ENCODE measurements around the gene ST7L. TPM values are rescaled to one million over a fixed set of nuclear protein-coding genes. Genes with fewer than 3 reads are reported as not detected.

The ST7L gene
- total and polyA plus RNA-seq, 9 of the 15 experiments (the other 6 are each of a cell fraction or from before 2014, with no cell fraction given), result 9.0 to 32.5 (median 26.6) TPM

- TF ChIP-seq ZNF766 (CRISPR knock-in tag; conservative IDR thresholded peaks at IDR 0.05) (peak; percentile 70; the same call in 1 of the 2 replicates), ZNF134 (CRISPR knock-in tag; conservative IDR thresholded peaks at IDR 0.05) (no peak), ZNF785 (CRISPR knock-in tag; IDR thresholded peaks at IDR 0.05) (no peak), PPARD (CRISPR knock-in tag; IDR thresholded peaks at IDR 0.05) (no peak), MEF2D (tag; conservative IDR thresholded peaks at IDR 0.05; ENCODE audit: low read depth) (0 out of 2 replicates have a peak, but pooled peaks have one; percentile 11), MLX (CRISPR knock-in tag; conservative IDR thresholded peaks at IDR 0.05) (0 out of 4 replicates have a peak, but pooled peaks of 1 of the 2 experiments have one; percentile 0), HNRNPL (IDR thresholded peaks at IDR 0.05; ENCODE audit: low read depth, low read length) (no peak), SMARCA5 (IDR thresholded peaks at IDR 0.05) (no peak), DIDO1 (tag; IDR thresholded peaks at IDR 0.05; ENCODE audit: low read depth) (no peak), EP300 (IDR thresholded peaks at IDR 0.05; ENCODE audit: low read length) (peak; percentile 82), POLR2B (IDR thresholded peaks at IDR 0.05; ENCODE audit: low read depth, partially characterized antibody) (peak; percentile 96), ZNF12 (CRISPR knock-in tag; IDR thresholded peaks at IDR 0.05) (peak; percentile 63; the same call in 1 of the 2 replicates), ZNF592 (IDR thresholded peaks at IDR 0.05) (peak; percentile 52; the same call in 1 of the 2 replicates), POLR3G (IDR thresholded peaks at IDR 0.05; ENCODE audit: extremely low read depth, insufficient read length, insufficient replicate concordance) (no peak), TCFL5 (CRISPR knock-in tag; conservative IDR thresholded peaks at IDR 0.05) (no peak), KDM1A (IDR thresholded peaks at IDR 0.05) (no peak)
- TF ChIP-seq, protein P1, sequence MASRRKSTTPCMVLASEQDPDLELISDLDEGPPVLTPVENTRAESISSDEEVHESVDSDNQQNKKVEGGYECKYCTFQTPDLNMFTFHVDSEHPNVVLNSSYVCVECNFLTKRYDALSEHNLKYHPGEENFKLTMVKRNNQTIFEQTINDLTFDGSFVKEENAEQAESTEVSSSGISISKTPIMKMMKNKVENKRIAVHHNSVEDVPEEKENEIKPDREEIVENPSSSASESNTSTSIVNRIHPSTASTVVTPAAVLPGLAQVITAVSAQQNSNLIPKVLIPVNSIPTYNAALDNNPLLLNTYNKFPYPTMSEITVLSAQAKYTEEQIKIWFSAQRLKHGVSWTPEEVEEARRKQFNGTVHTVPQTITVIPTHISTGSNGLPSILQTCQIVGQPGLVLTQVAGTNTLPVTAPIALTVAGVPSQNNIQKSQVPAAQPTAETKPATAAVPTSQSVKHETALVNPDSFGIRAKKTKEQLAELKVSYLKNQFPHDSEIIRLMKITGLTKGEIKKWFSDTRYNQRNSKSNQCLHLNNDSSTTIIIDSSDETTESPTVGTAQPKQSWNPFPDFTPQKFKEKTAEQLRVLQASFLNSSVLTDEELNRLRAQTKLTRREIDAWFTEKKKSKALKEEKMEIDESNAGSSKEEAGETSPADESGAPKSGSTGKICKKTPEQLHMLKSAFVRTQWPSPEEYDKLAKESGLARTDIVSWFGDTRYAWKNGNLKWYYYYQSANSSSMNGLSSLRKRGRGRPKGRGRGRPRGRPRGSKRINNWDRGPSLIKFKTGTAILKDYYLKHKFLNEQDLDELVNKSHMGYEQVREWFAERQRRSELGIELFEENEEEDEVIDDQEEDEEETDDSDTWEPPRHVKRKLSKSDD (conservative IDR thresholded peaks at IDR 0.05; ENCODE audit: low read length), result no peak
- TF ChIP-seq, protein P2, sequence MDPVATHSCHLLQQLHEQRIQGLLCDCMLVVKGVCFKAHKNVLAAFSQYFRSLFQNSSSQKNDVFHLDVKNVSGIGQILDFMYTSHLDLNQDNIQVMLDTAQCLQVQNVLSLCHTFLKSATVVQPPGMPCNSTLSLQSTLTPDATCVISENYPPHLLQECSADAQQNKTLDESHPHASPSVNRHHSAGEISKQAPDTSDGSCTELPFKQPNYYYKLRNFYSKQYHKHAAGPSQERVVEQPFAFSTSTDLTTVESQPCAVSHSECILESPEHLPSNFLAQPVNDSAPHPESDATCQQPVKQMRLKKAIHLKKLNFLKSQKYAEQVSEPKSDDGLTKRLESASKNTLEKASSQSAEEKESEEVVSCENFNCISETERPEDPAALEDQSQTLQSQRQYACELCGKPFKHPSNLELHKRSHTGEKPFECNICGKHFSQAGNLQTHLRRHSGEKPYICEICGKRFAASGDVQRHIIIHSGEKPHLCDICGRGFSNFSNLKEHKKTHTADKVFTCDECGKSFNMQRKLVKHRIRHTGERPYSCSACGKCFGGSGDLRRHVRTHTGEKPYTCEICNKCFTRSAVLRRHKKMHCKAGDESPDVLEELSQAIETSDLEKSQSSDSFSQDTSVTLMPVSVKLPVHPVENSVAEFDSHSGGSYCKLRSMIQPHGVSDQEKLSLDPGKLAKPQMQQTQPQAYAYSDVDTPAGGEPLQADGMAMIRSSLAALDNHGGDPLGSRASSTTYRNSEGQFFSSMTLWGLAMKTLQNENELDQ (CRISPR knock-in tag; IDR thresholded peaks at IDR 0.05; ENCODE audit: borderline replicate concordance), result no peak
These were observed 806 bp upstream of the ST7L start, which contains the start of gene CAPZA1 (continued) for GRCh38 chr1:112619518-112620376.

Data from K562 (cell line).